A549 treated with AZD9567 at 1 μM for 4 hours (cell line): ENCODE measurements around the gene ZNF839. TPM values are rescaled to one million over a fixed set of nuclear protein-coding genes. Genes with fewer than 3 reads are reported as not detected.

Source experiments
- total RNA-seq: library from RNA; stranded (reverse); fragments of 200-300 nt; extraction: Qiagen RNA extraction; gene quantifications from 5 replicates; pipeline ENCODE4 v1.2.3, GENCODE V29; 2022; ENCODE audit not compliant: insufficient read depth

ZNF839 gene
- 6.1 to 6.9 TPM (median 6.4 TPM) in 5 replicates for total RNA-seq

GRCh38 chr14:102319351-102320032 lies at the start of gene ZNF839:
Gene ZNF839, plus strand, starts transcription at chr14:102319746. Its CDS starts 20 bp downstream, at chr14:102319766.

GRCh38 chr14:102304611-102305506 lies 14.7 kb upstream of the ZNF839 start, which contains the start of gene MOK:
Gene MOK, minus strand, starts transcription at chr14:102305164. Its CDS starts 196 bp downstream, at chr14:102304968.

GRCh38 chr14:102362545-102363181 lies 43.1 kb downstream of the ZNF839 start, which contains the start of the genes CINP and TECPR2:
Gene CINP, minus strand, starts transcription at chr14:102362890. Its CDS starts 39 bp downstream, at chr14:102362851.
Gene TECPR2, plus strand, starts transcription at chr14:102362941. Its CDS starts 13,781 bp downstream, at chr14:102376722.

Other genes starting within 250 kb of the ZNF839 start
- gene HSP90AA1, start 232.7 kb upstream of the ZNF839 start, total RNA-seq = 679 to 1,081 TPM (median 784 TPM) in 5 replicates
- gene WDR20, start 179.8 kb upstream of the ZNF839 start, total RNA-seq = 20.2 to 30.2 TPM (median 22.9 TPM) in 5 replicates
- 19.2 to 23.8 TPM (median 21.0 TPM) in 5 replicates for gene MOK, start 14.6 kb upstream of the ZNF839 start, total RNA-seq
- 58.4 to 99.7 TPM (median 61.5 TPM) in 5 replicates for gene CINP, start 43.1 kb downstream of the ZNF839 start, total RNA-seq
- 5.5 to 10.5 TPM (median 8.8 TPM) in 5 replicates for gene TECPR2, start 43.2 kb downstream of the ZNF839 start, total RNA-seq
- gene ANKRD9, start 190.0 kb downstream of the ZNF839 start, total RNA-seq = 4.8 to 11.8 TPM (median 10.1 TPM) in 5 replicates